D721Med (cell line): ENCODE data around the gene TOR1AIP2.

Experiments used
- DNase-seq: peaks from one replicate; pipeline ENCODE4 v3.0.0; 2011; ENCODE audit warnings: low spot score; ENCODE audit not compliant: insufficient read length
- FAIRE-seq: peaks from 2 replicates; lab custom pipeline; 2011; peaks lifted over from hg19 to GRCh38; lab: Jason Lieb, UNC
- TF ChIP-seq, protein P1 (sequence below): IDR thresholded peaks from 2 replicates; pipeline ENCODE4 v1.5.1; 2012; ENCODE audit warnings: mild to moderate bottlenecking, control low read depth; ENCODE audit not compliant: insufficient read depth; ENCODE audit errors: missing control alignments

The TOR1AIP2 gene

DNA sequence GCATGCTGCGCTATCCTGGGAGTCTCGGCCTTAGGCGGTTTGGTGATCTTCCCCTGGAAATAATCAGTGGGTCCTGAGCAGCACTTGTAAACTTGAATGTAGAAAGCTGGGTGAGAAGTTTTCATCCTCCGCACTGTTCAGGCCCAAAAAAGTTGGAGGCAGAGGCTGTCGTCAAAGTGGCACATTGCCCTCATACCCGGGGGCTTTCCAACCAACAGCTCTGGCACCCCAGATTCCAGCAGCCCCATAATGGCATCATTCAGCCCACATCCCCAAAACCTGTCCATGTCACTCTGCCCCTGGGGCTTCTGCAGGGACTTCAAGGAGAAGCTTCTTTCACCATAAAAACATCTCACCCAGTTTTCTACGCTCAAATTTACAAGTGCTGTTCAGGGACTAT is 59.3 kb downstream of the TOR1AIP2 start:
- DNase-seq: no peak
- TF ChIP-seq, protein P1, sequence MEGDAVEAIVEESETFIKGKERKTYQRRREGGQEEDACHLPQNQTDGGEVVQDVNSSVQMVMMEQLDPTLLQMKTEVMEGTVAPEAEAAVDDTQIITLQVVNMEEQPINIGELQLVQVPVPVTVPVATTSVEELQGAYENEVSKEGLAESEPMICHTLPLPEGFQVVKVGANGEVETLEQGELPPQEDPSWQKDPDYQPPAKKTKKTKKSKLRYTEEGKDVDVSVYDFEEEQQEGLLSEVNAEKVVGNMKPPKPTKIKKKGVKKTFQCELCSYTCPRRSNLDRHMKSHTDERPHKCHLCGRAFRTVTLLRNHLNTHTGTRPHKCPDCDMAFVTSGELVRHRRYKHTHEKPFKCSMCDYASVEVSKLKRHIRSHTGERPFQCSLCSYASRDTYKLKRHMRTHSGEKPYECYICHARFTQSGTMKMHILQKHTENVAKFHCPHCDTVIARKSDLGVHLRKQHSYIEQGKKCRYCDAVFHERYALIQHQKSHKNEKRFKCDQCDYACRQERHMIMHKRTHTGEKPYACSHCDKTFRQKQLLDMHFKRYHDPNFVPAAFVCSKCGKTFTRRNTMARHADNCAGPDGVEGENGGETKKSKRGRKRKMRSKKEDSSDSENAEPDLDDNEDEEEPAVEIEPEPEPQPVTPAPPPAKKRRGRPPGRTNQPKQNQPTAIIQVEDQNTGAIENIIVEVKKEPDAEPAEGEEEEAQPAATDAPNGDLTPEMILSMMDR: no peak
- FAIRE-seq: no peak

DNA sequence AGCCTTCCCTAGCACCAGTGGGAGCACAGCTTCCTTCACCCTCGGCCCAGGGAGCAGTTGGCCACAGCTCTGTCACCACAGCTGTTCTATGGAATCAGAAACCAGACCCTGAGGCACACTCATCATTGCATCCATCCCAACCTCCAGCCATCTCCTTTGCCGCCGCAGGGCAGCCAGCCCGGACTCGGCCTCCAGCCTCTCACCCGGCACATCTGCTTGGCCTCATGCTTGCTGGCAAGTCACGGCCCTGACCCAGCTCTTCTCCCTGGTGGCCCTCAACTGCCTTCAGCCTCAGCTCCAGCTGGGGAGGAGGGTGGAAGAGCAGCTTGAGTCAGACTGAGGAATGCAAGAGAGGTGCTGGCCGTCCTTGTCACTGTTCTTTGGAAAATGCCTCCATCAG is 59.8 kb downstream of the TOR1AIP2 start:
- TF ChIP-seq, protein P1: no peak
- no peak for FAIRE-seq
- DNase-seq: no peak

DNA sequence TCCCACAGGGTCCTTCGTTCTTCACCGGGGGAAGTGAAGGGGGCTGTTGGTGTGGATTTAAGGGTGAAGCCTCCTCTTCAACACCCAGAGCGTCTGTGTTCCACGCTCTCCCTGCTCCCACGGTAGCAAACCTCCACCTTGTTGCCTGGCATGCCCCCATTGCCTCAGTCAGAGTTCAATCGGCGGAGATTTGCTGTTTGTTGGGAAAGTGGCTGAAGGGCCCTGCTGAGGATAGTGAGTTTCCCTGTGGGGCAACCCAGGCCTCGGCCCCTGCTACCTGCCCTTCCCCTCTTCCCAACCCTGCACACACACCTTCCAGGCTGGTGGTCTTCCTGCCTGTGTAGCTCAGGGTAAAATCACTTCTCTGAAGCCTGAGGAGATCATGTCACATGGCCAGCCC is 60.5 kb downstream of the TOR1AIP2 start:
- no peak for FAIRE-seq
- no peak for DNase-seq
- TF ChIP-seq, protein P1: no peak

DNA sequence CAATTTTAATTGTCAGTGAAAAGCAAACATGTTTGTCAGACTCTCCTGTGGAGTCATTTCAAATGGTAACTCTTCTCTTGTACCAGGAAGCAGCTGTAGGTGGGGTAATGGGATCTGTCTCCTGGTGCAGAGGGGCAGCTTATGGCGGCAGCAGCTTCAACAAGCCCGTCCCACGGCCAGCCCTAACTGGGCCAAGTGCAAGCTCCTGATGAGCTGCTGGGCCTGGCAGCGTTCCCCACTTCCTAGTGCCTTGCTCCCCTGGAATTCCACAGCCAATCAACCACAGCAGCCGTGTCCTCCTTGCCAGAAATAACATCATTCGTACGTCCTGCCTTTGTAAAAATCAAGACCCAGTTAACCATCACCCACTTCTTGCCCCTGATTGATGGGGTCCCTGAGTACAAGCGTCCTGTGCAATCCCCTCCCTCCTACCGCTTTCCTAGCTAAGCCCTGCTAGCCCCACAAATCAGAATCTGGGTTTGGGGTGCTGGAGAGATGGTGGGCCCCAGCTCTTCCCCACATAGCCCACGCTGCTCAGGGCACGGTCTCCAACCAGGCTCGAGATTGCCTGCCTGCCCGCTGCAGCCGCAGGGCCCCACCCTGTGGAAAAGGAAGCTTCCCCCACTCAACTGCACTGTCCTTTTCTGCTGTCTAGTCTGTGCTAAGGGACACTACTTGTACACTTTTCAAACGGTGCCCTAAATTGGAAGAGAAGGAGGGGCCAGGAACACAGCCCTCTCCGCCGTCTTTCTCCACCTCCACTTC is 61.2 kb downstream of the TOR1AIP2 start:
- DNase-seq (no peak), FAIRE-seq (no peak)
- TF ChIP-seq, protein P1: no peak

DNA sequence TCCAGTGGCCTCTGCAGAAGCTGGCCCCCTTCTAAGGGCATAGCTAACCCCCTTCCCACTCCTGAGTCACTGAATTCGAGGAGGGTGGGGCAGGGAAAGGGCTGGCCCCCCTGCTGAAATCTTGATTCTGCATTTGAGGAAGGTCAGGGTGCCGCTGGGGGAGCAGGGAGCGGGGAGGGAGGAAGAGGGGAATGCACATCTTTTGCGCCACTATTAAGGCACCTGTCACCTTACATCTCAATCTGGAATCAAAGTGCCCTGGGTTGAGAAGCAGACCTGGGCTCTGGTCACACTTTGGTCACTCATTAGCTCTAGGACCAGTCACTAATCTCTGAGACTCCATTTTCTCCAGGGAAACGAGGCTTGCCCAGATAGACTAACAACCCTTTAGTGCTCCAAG is 62.0 kb downstream of the TOR1AIP2 start:
- TF ChIP-seq, protein P1: no peak
- DNase-seq (no peak), FAIRE-seq (no peak)

DNA sequence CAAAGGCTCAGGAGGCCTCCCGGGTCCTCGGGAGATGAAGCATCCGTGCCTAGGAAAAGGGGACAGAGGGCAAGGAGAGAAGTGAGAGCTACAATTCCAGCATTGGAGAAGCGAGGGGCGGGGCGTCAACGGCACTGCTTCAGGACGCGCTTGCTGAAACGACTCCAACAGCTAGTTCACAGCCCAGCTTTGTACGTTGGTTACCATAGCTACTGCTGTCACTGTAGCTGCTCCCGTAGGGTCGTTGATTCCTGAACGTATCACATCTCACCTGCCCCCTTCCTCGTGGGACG is 63.1 kb downstream of the TOR1AIP2 start:
- DNase-seq (no peak), FAIRE-seq (no peak)
- TF ChIP-seq, protein P1: no peak
